Liver (tissue), 3 donors: ENCODE results near the gene EPM2A.

Experiments used
- CTCF ChIP-seq: fragments of 150-350 bp; IDR thresholded peaks from 2 replicates; pipeline ENCODE4 v1.5.1; 2017; ENCODE audit warnings: improper control_type of control experiment, low read depth, low read length; ENCODE audit not compliant: missing input control
- GABPA ChIP-seq, 2 donors: IDR thresholded peaks in 1 of 2; conservative IDR thresholded peaks in 1 of 2; 2 replicates each; pipeline ENCODE4 v1.6.1; 2016; ENCODE audit warnings: antibody characterized with exemption in 2 of 2, mild to moderate bottlenecking in 1 of 2, moderate library complexity in 1 of 2
- HNF4A ChIP-seq, 2 donors: conservative IDR thresholded peaks; 2 replicates each; pipeline ENCODE4 v1.6.1; 2016; ENCODE audit warnings: antibody characterized with exemption in 2 of 2, mild to moderate bottlenecking in 2 of 2
- MAX ChIP-seq: IDR thresholded peaks from 2 replicates; pipeline ENCODE4 v1.6.1; 2016; ENCODE audit warnings: antibody characterized with exemption
- REST ChIP-seq: IDR thresholded peaks from 2 replicates; pipeline ENCODE4 v1.6.1; 2016; ENCODE audit warnings: antibody characterized with exemption, mild to moderate bottlenecking
- RXRA ChIP-seq, 2 donors: IDR thresholded peaks; 2 replicates each; pipeline ENCODE4 v1.6.1; 2017 to 2018; ENCODE audit warnings: antibody characterized with exemption in 2 of 2, mild to moderate bottlenecking in 1 of 2
- ZBTB33 ChIP-seq: IDR thresholded peaks from 2 replicates; pipeline ENCODE4 v1.6.1; 2016; ENCODE audit warnings: antibody characterized with exemption
- donor health status: healthy.
- donor health status: healthy.

GRCh38 chr6:145738265-145738664 is 2.9 kb upstream of the EPM2A start:
- TF ChIP-seq CTCF = no peak
- no peak for TF ChIP-seq REST
- TF ChIP-seq RXRA (IDR thresholded peaks at IDR 0.05) = no peak
- no peak for TF ChIP-seq ZBTB33
- TF ChIP-seq MAX = no peak
- TF ChIP-seq HNF4A (conservative IDR thresholded peaks at IDR 0.05) = no peak
- TF ChIP-seq GABPA (IDR thresholded peaks at IDR 0.05 in 1 of 2, conservative IDR thresholded peaks at IDR 0.05 in 1 of 2) = no peak
